NCI-H748 treated with DMSO at 0.1 percent for 48 hours (cell line): ENCODE measurements around the gene CXXC5.
"Not testable (repeated sequence)": the region's sequence is repeated elsewhere in the genome, so short reads cannot be mapped to it uniquely, and the experiment has no call there.

Source experiments
- DNase-seq: peaks from one replicate; lab custom pipeline; 2025; lab: John Stamatoyannopoulos, UW

The CXXC5 gene

DNA sequence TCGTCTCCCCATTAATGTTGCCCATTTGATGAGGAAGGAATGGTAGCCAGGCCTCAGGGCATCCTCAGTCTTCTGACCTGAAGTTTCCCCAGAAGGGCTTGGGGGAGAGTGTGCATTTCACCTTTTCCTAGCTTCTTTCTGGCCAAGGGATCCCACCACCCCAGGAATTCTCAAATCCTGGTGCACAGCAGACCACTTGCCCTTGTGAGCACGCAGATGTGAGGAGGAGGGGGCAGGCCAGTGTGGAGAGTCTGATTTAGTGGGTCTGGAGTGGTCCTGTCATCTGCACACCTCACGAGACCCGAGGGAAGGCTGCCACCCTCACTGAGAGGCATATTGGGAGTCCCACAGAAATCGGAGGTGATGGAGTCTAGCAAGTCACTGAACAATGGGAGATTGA, 64.3 kb downstream of the CXXC5 start:
- no peak for DNase-seq

GRCh38 chr5:139713898-139714297, 65.7 kb downstream of the CXXC5 start:
- DNase-seq, result not testable (repeated sequence)

GRCh38 chr5:139717221-139717620, 69.1 kb downstream of the CXXC5 start:
- no peak for DNase-seq

DNA sequence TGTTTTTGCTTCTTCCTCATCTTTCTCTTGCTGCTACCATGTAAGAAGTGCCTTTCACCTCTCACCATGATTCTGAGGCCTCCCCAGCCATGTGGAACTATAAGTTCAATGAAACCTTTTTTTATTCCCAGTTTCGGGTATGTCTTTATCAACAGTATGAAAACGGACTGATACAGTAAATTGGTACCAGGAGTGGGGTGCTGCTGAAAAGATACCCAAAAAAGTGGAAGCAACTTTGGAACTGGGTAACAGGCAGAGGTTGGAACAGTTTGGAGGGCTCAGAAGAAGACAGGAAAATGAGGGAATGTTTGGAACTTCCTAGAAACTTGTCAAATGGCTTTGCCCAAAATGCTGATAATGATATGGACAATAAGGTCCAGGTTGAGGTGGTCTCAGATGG, 70.3 kb downstream of the CXXC5 start:
- DNase-seq, result not testable (repeated sequence)

GRCh38 chr5:139719970-139720369, 71.8 kb downstream of the CXXC5 start:
- DNase-seq, result not testable (repeated sequence)

DNA sequence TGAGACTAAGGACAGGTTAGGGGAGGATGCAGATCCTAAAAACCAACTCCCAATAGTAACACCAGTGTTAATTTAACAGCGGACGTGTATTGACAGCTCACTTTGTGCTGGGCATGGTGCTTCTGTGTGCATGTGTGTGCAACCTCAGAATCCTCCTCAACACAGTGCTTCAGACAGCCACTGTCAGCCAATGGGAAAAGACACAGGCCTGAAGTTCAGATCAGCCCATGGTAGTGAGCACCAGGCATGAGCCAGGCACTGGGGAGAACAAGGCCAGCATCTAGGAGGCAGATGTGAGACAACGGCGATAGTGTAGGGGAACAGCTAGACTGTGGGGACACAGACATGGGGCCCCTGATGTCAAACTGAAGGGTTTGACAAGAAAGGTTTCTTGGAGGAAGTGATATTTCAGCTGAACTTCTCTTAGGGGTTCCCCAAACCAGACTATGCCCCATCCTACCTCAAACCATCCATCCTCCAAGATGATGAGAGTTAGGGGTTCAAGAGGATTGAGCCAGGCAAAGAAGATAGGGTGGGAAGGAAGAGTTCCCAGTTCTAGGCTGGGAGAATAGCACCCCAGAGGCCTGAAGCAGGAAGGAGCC, 75.9 kb downstream of the CXXC5 start:
- DNase-seq, result no peak

DNA sequence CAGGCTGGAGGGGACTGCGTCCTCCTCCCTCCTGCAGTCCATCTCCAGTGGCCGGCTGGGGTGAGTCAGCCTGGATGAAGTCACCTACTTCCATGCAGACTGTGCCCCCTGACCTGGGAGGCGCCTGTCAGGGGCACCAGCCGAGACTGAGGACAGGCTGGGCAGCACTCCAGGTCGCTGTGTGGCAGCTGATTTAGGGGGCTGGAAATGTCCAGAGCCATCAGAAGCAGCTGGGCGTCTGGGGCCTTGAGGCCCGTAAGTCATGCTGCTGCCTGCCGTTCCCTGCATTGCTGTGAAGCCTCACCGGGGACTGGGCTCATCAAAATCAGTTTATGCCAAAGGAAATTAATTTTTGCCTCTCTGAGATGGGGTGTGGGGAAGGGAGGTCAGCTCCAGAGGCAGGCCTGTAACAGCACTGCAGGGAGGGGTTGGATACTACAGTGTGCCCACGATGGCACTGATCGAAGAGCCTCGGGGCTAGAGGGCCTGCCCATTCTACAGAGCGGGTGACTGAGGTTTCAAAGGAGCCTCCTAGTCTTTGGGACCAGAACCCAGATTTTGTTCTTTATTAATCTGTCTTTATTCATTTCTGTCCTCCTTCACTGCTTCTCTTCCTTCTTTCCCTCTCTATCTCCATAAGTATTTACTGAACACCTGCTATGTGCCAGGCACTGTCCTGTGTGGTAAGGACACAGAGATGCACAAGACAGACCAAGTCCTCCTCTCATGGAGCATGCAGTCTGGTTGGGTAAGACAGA, 77.1 kb downstream of the CXXC5 start:
- DNase-seq, result no peak

DNA sequence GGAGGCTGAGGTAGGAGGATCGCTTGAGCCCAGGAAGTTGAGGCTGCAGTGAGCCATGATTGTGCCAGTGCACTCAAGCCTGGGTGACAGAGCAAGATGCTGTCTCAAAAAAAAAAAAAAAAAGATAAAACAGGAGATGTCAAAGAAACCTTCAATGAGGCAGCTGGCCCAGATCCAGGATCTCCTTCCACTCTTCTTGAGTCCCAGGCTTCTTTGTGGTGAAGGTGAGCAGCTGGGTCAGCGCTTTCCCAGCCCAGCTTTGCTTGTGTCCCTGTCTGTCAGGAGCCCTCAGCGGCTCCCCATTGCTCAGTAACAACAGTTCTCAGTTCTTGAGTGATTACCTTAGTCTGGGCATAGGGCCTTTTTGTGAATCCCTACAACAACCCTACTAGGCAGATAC, 78.1 kb downstream of the CXXC5 start:
- no peak for DNase-seq

GRCh38 chr5:139727615-139728014, 79.5 kb downstream of the CXXC5 start:
- not testable (repeated sequence) for DNase-seq

- DNase-seq, result no peak
Measured at GRCh38 chr5:139731281-139731680, 83.1 kb downstream of the CXXC5 start.

DNA sequence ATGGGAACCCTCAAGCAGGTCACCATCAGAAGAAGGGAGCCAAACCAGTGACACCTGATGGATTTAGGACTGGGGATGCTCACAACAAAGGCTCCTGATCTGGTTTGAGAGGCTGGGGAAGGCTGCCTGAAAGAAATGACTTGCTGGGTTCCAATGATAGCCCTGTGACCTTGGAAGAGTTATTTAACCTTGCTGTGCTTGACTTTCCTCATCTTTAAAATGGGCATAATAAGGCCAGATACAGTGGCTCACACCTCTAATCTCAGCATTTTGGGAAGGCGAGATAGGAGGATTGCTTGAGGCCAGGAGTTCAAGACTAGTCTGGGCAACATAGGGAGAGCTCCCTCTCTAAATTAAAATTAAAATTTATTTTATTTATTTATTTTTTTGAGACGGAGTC, 83.9 kb downstream of the CXXC5 start:
- DNase-seq, result no peak

DNA sequence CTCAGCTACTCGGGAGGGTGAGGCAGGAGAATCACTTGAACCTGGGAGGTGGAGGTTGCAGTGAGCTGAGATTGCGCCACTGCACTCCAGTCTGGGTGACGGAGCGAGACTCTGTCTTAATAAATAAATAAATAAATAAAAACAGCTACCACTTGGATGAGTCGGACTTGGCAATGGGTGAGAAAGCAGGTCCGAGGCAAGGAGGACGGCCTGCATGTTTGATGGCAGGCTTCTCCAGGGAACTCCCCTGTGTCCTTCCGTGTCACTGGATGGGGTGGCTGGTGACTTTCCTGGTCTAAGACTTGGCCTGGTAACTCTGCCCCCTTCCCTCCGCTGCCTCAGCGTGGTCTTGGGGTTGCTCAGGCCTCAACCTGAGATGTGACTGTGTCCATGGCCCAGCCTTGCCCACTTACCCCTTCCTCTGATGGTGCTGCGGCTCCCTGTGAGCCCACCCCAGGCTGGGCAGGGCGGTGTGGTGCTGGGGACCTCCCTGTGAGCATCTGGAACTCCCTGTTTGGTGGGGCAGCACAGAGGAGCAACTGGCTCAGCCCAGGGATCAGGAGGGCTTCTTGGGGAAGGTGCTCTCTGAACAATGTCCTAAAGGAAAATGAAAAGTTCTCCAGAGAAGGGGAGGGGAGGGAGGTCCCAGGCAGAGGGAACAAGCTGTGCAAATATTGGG, 85.0 kb downstream of the CXXC5 start:
- DNase-seq, result no peak
